T-cell (primary cell): ENCODE measurements around the gene RFXANK. TPM values are rescaled to one million over a fixed set of nuclear protein-coding genes. Genes with fewer than 3 reads are reported as not detected.

Source experiments
- ATAC-seq, 4 experiments: fragments of 200-7000 bp in 3 of 4; fragments of 150-1000 bp in 1 of 4; cut with Tn5 transposase; replicated peaks in 1 of 4; 1 replicate in 3 of 4; 2 replicates in 1 of 4; pipeline ENCODE4 v1.10.0; 2021; ENCODE audit warnings: moderate library complexity in 3 of 4, mild to moderate bottlenecking in 2 of 4, moderate number of reproducible peaks in 1 of 4
- CTCF ChIA-PET, 2 donors: fragments of 300-600 bp; sonication (Branson Sonifier 250); formaldehyde crosslinking; loops; one replicate each; lab custom pipeline; 2022; ENCODE audit warnings: antibody characterized with exemption in 2 of 2; lab: Charles Lee
- POLR2A ChIA-PET, 2 donors: fragments of 300-600 bp; sonication (Branson Sonifier 250); formaldehyde crosslinking; loops; one replicate each; lab custom pipeline; 2022; ENCODE audit warnings: antibody characterized with exemption in 2 of 2; lab: Charles Lee
- DNase-seq, 35 experiments: peaks; one replicate each; pipeline versions ENCODE4 v3.0.0 to v3.0.0-alpha.2; 2013 to 2023
- H3K27ac ChIP-seq: one replicate; pipeline ENCODE4 v1.5.1; 2013; ENCODE audit warnings: low read length
- H3K27me3 ChIP-seq, 2 experiments: replicated peaks in 1 of 2; 1 replicate in 1 of 2; 2 replicates in 1 of 2; pipeline versions ENCODE4 v1.6.1 to v1.7.0; 2013; ENCODE audit warnings: low read length in 1 of 2, mixed read lengths in 1 of 2; ENCODE audit not compliant: control insufficient read depth in 2 of 2, insufficient read depth in 2 of 2; ENCODE audit errors: extremely low read depth in 1 of 2
- H3K36me3 ChIP-seq, 2 donors: 1 replicate in 1 of 2; 2 replicates in 1 of 2; pipeline versions ENCODE4 v1.6.1 to v1.7.0; 2013; ENCODE audit warnings: low read length in 1 of 2; ENCODE audit not compliant: control insufficient read depth in 2 of 2, insufficient read depth in 1 of 2; ENCODE audit errors: extremely low read depth in 1 of 2
- H3K4me1 ChIP-seq, 2 experiments: 1 replicate in 1 of 2; 2 replicates in 1 of 2; pipeline versions ENCODE4 v1.6.1 to v1.7.0; 2013; ENCODE audit warnings: low read length in 2 of 2, mixed read lengths in 1 of 2; ENCODE audit not compliant: insufficient read depth in 2 of 2, control insufficient read depth in 1 of 2; ENCODE audit errors: extremely low read depth in 1 of 2
- H3K4me3 ChIP-seq, 2 donors: 1 replicate in 1 of 2; 2 replicates in 1 of 2; pipeline versions ENCODE4 v1.5.1 to v1.7.0; 2013; ENCODE audit warnings: mild to moderate bottlenecking in 2 of 2, low read length in 1 of 2, moderate library complexity in 1 of 2; ENCODE audit not compliant: control insufficient read depth in 1 of 2; ENCODE audit errors: extremely low read depth in 1 of 2
- H3K9me3 ChIP-seq: 2 replicates; pipeline ENCODE4 v1.7.0; 2013
- H3K27ac Mint-ChIP-seq, 2 donors: one replicate each; pipeline ENCODE4 v1.8.0; 2020 to 2021; ENCODE audit warnings: mild to moderate bottlenecking in 2 of 2, mixed read lengths in 2 of 2
- H3K27me3 Mint-ChIP-seq, 2 donors: one replicate each; pipeline ENCODE4 v1.8.0; 2021 to 2022; ENCODE audit warnings: mixed read lengths in 2 of 2
- H3K36me3 Mint-ChIP-seq: one replicate; pipeline ENCODE4 v1.8.0; 2021; ENCODE audit warnings: mixed read lengths
- H3K4me1 Mint-ChIP-seq, 3 donors: one replicate each; pipeline ENCODE4 v1.8.0; 2020 to 2022; ENCODE audit warnings: mixed read lengths in 3 of 3, mild to moderate bottlenecking in 1 of 3
- H3K4me3 Mint-ChIP-seq, 3 donors: one replicate each; pipeline ENCODE4 v1.8.0; 2020 to 2022; ENCODE audit warnings: mild to moderate bottlenecking in 3 of 3, mixed read lengths in 3 of 3, moderate library complexity in 3 of 3
- H3K9me3 Mint-ChIP-seq, 3 donors: one replicate each; pipeline ENCODE4 v1.8.0; 2020 to 2022; ENCODE audit warnings: mixed read lengths in 3 of 3
- WGBS: methylation state at CpG from one replicate; pipeline ENCODE4 v1.1.5; 2013; ENCODE audit warnings: missing lambda C conversion rate; ENCODE audit not compliant: insufficient coverage; 5-methylcytosine and 5-hydroxymethylcytosine counted together
- total RNA-seq, 35 experiments: library from RNA in 6 of 35; stranded (reverse) in 6 of 35; fragments of 120-200 nt in 1 of 35; gene quantifications; one replicate each; pipeline versions ENCODE4 v1.2.1 to v1.2.4 and lab custom pipeline; 2013 to 2026

The RFXANK gene
- total RNA-seq, 5 donors from 2014 or later (not counting 1 experiment from before 2014, with no cell fraction given) = 63.8 to 92.8 (median 85.4) TPM

DNA sequence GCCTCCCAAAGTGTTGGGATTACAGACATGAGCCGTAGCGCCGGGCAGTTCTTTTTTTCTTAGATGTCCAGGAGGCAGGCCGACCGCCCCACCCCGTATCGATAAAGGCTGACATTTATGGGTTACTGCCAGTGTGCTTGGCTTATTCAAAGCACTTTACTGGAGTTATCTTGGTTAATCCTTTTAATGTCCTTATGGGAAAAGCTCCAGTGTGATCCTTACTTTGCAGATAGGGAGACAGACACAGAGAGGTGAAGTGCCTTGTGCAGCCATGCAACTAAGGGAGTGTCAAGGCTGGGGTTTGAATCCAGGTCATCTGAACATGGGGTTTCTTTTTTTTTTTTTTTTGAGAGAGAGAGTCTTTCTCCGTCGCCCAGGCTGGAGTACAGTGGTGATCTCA is 38.9 kb downstream of the RFXANK start:
- CTCF ChIA-PET = interaction anchor here in 1 of 2 donors (0.6 kb wide), 2 partner anchors 31 to 57 kb away, joined by 3 read pairs; no protein-coding TSS in a partner anchor
- 83% methylated on average over 3 of the region's 9 CpGs for WGBS

DNA sequence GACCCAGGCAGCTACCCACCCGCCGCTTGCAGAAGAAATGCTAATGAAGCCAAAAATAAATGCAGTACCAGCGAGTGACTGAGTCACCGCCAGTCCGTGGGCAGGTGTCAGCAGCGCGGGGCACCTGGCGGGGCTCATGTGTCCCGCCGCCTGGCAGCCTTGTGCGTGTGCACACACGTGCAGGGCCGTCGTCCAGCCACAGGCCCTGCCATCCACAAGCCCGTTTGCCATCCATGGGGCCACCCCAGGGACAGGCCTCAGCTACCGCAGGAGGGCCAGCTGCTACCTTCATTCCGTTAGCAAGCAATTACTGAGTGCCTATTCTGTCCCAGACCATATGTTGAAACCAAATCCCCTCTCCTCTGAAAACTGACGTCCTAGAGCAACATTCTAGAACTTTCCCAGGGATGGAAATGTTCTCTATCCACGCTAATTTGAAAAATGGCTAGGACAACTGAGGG is 40.2 kb downstream of the RFXANK start:
- peaks cover 4% of the 10 kb centered on the region for H3K9me3 ChIP-seq
- no peaks in the 10 kb centered on the region for H3K4me1 ChIP-seq
- Mint-ChIP-seq H3K36me3 (no peaks in the 10 kb centered on the region), H3K27me3 (peaks cover 11 to 23% of the 10 kb centered on the region in 2 donors), H3K4me1 (no peaks in the 10 kb centered on the region), H3K9me3 (peaks cover 5 to 19% (median 6%) of the 10 kb centered on the region in 3 donors), H3K27ac (no peak overlapping the region), H3K4me3 (no peak overlapping the region)
- H3K27me3 ChIP-seq = peaks cover 0 to 35% of the 10 kb centered on the region in 2 experiments
- ChIA-PET CTCF (interaction anchor here in 1 of 2 donors (0.7 kb wide), 1 partner anchor 56 kb away, joined by 3 read pairs; no protein-coding TSS in a partner anchor), POLR2A (no interaction called here)
- 66% methylated on average over 17 of the region's 19 CpGs for WGBS
- ATAC-seq = no peak
- H3K27ac ChIP-seq = no peak overlapping the region
- H3K36me3 ChIP-seq = no peaks in the 10 kb centered on the region
- no peak overlapping the region for H3K4me3 ChIP-seq
- DNase-seq = no peak

More for the DNA sequence above, 38.9 kb downstream of the RFXANK start:
- Histone ChIP-seq H3K27me3 (peaks cover 0 to 43% of the 10 kb centered on the region in 2 experiments), H3K9me3 (peaks cover 4% of the 10 kb centered on the region), H3K4me1 (no peaks in the 10 kb centered on the region), H3K36me3 (no peaks in the 10 kb centered on the region), H3K4me3 (no peak overlapping the region), H3K27ac (no peak overlapping the region)
- peaks cover 1 to 15% (median 3%) of the 10 kb centered on the region in 3 donors for H3K9me3 Mint-ChIP-seq
- POLR2A ChIA-PET = interaction anchor here in 1 of 2 donors (0.6 kb wide), 1 partner anchor 293 kb away, joined by 12 read pairs; no protein-coding TSS in a partner anchor
- peaks cover 16 to 19% of the 10 kb centered on the region in 2 donors for H3K27me3 Mint-ChIP-seq
- H3K4me1 Mint-ChIP-seq = no peaks in the 10 kb centered on the region
- H3K4me3 Mint-ChIP-seq = no peak overlapping the region
- no peak for DNase-seq
- no peak for ATAC-seq
- no peak overlapping the region for H3K27ac Mint-ChIP-seq
- no peaks in the 10 kb centered on the region for H3K36me3 Mint-ChIP-seq

DNA sequence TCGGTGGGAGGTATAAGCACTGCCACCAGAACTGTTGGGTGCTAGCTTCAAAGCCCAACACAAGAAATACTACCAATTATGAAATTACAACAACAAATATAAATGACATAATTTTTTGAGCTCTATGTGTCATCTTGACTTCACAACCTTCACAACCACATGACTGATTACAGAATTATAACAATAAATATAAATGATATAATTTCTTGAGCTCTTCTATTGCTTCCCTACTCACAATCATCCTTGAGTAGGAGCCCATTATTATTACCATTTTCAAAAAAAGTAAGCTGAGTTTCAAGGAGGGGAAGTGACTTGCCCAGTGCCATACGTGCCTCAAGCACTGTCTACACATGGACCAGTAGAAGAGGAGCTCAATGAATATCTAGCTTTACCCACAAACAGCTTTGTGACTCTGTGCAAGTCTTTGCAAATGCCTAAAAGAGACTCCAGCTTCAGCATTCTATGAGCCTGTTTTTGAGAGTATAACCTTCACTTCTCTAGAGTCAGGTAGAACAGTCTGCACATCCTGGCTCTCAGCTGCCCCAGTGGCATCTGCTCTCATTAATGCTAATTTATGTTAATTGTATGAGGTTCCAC is 42.3 kb downstream of the RFXANK start:
- Histone ChIP-seq H3K27me3 (peaks cover 0 to 37% of the 10 kb centered on the region in 2 experiments), H3K4me3 (peak overlapping the region in 1 of 2 donors; percentile 17), H3K9me3 (peaks cover 4% of the 10 kb centered on the region), H3K36me3 (no peaks in the 10 kb centered on the region), H3K27ac (no peak overlapping the region), H3K4me1 (no peaks in the 10 kb centered on the region)
- CTCF ChIA-PET = no interaction called here
- H3K4me1 Mint-ChIP-seq = no peaks in the 10 kb centered on the region
- no peak for DNase-seq
- no peak for ATAC-seq
- H3K4me3 Mint-ChIP-seq = no peak overlapping the region
- WGBS = 100% methylated on average over 1 of the region's 2 CpGs
- H3K27ac Mint-ChIP-seq = no peak overlapping the region
- POLR2A ChIA-PET = no interaction called here
- peaks cover 5 to 19% (median 6%) of the 10 kb centered on the region in 3 donors for H3K9me3 Mint-ChIP-seq
- peaks cover 16 to 27% of the 10 kb centered on the region in 2 donors for H3K27me3 Mint-ChIP-seq
- H3K36me3 Mint-ChIP-seq = no peaks in the 10 kb centered on the region

DNA sequence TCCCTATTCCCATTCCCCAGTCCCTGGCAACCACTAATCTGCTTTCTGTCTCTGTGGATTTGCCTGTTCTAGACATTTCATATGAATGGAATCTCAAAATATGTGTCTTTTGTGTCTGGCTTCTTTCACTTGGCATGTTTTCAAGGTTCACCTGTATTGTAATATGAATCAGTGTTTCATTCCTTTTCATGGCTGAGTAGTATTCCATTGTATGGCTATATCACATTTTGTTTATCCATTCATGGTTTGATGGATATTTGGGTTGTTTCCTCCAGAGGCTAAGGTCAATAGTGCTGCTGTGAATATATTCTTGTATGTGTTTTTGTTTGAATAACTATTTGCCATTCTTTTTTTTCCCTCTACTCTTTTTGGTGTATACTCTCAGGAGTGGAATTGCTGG is 44.1 kb downstream of the RFXANK start:
- CTCF ChIA-PET = no interaction called here
- ATAC-seq (no peak), DNase-seq (no peak)

DNA sequence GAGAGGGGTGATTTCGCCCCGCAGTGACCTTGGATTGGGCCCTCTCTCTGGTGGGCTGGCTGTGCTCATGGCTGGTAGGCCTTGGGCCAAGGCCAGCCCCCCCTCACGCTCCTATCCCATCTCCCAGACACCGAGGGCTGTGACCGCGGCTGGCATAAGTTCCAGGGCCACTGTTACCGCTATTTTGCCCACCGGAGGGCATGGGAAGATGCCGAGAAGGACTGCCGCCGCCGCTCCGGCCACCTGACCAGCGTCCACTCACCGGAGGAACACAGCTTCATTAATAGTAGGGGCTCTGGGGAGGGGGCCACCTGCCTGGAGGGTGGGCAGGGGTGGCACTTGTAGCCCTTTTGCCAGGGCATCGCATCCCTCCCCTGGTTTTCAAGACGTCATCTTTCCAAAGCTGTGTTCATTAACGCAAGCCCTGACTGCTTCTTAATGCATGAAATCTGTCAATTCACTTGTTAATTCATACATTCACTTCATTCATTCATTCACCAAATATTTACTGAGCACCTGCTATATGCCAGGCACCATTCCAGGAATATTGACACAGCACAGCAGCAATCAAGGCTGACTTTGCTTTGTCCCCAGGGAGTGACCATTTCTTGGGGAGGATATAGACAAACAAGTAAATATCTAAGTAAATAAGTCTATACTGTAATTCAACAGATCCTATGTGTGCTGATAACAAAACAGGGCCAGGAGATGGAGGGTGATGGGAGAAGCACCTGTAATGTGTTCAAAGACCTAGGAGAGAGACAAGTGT is 46.3 kb downstream of the RFXANK start:
- no peaks in the 10 kb centered on the region for H3K4me1 Mint-ChIP-seq
- Histone ChIP-seq H3K27me3 (peaks cover 0 to 44% of the 10 kb centered on the region in 2 experiments), H3K36me3 (no peaks in the 10 kb centered on the region), H3K27ac (no peak overlapping the region), H3K4me1 (no peaks in the 10 kb centered on the region), H3K4me3 (no peak overlapping the region), H3K9me3 (peaks cover 4% of the 10 kb centered on the region)
- DNase-seq (no peak), ATAC-seq (no peak)
- CTCF ChIA-PET = interaction anchor here in 1 of 2 donors (0.6 kb wide), 1 partner anchor 39 kb away, joined by 8 read pairs; no protein-coding TSS in a partner anchor
- H3K9me3 Mint-ChIP-seq = peaks cover 5 to 17% (median 6%) of the 10 kb centered on the region in 3 donors
- no peak overlapping the region for H3K4me3 Mint-ChIP-seq
- 87% methylated on average over 14 of the region's 18 CpGs for WGBS
- H3K27me3 Mint-ChIP-seq = peaks cover 23 to 34% of the 10 kb centered on the region in 2 donors
- POLR2A ChIA-PET = interaction anchor here in 1 of 2 donors (0.6 kb wide), 1 partner anchor 231 kb away, joined by 3 read pairs; no protein-coding TSS in a partner anchor
- H3K27ac Mint-ChIP-seq = no peak overlapping the region
- no peaks in the 10 kb centered on the region for H3K36me3 Mint-ChIP-seq

More for the DNA sequence above, 44.1 kb downstream of the RFXANK start:
- peaks cover 26 to 39% of the 10 kb centered on the region in 2 donors for H3K27me3 Mint-ChIP-seq
- Histone ChIP-seq H3K4me1 (no peaks in the 10 kb centered on the region), H3K27ac (no peak overlapping the region), H3K4me3 (no peak overlapping the region), H3K9me3 (peaks cover 4% of the 10 kb centered on the region), H3K27me3 (peaks cover 0 to 48% of the 10 kb centered on the region in 2 experiments), H3K36me3 (no peaks in the 10 kb centered on the region)
- no peaks in the 10 kb centered on the region for H3K4me1 Mint-ChIP-seq
- no peaks in the 10 kb centered on the region for H3K36me3 Mint-ChIP-seq
- POLR2A ChIA-PET = no interaction called here
- H3K27ac Mint-ChIP-seq = no peak overlapping the region
- H3K9me3 Mint-ChIP-seq = peaks cover 5 to 19% (median 6%) of the 10 kb centered on the region in 3 donors
- H3K4me3 Mint-ChIP-seq = no peak overlapping the region

DNA sequence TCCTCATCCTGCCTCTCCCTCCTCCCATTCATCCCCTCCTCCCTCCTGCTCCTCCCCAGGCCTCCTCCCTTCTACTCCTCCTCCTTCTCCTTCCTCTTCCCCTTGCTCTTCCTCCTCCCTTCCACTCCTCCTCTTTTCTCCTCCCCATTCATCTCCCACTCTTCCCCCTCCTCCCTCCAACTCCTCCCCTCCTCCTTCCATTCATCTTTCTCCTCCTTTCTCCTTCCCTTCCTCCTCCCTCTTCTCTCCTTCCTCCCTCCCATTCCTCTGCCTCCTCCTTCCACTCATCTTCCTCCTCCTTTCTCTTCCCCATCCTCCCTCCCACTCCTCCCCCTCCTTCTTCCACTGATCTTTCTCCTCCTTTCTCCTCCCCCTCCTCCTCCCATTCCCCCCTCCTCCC is 47.6 kb downstream of the RFXANK start:
- ChIA-PET CTCF (no interaction called here), POLR2A (no interaction called here)
- Histone ChIP-seq H3K9me3 (peaks cover 3% of the 10 kb centered on the region), H3K4me1 (no peaks in the 10 kb centered on the region), H3K36me3 (no peaks in the 10 kb centered on the region), H3K27ac (no peak overlapping the region), H3K4me3 (no peak overlapping the region), H3K27me3 (peaks cover 0 to 46% of the 10 kb centered on the region in 2 experiments)
- Mint-ChIP-seq H3K9me3 (peaks cover 4 to 7% (median 5%) of the 10 kb centered on the region in 3 donors), H3K36me3 (no peaks in the 10 kb centered on the region), H3K4me3 (no peak overlapping the region), H3K27me3 (peaks cover 23 to 34% of the 10 kb centered on the region in 2 donors), H3K27ac (no peak overlapping the region), H3K4me1 (no peaks in the 10 kb centered on the region)
- ATAC-seq (no peak), DNase-seq (no peak)
